ENCODE results near the gene MAST2. TPM values are rescaled to one million over a fixed set of nuclear protein-coding genes. Genes with fewer than 3 reads are reported as not detected.

The MAST2 gene
- total and polyA plus RNA-seq, 4 donors, result 28.3 to 75.0 (median 46.1) TPM

- H3K4me1 ChIP-seq (ENCODE audit: control insufficient read depth, insufficient read depth, low read length), result no peaks in the 10 kb centered on the region
- DNase-seq (ENCODE audit: low read depth in 4 of 6, low spot score in 6 of 6), result no peak
- H3K4me3 ChIP-seq (ENCODE audit: low read depth, low read length), result no peak overlapping the region
- no peaks in the 10 kb centered on the region for H3K9me3 ChIP-seq (ENCODE audit: control insufficient read depth, insufficient read depth, low read length)
- WGBS (ENCODE audit: insufficient coverage), result 92% methylated on average over 4 of the region's 5 CpGs
- no peak overlapping the region for H3K27ac ChIP-seq (ENCODE audit: low read depth, low read length)
- H3K36me3 ChIP-seq (ENCODE audit: control insufficient read depth, insufficient read depth, low read length), result no peaks in the 10 kb centered on the region
- no peaks in the 10 kb centered on the region for H3K27me3 ChIP-seq (ENCODE audit: control insufficient read depth, insufficient read depth, low read length)
Observed at GRCh38 chr1:45979778-45980176, 176.4 kb downstream of the MAST2 start.

GRCh38 chr1:45982359-45982758 is 178.9 kb downstream of the MAST2 start:
- no CpG with 5 or more reads among the region's 2 CpGs for WGBS (ENCODE audit: insufficient coverage)
- H3K9me3 ChIP-seq (ENCODE audit: control insufficient read depth, insufficient read depth, low read length), result no peaks in the 10 kb centered on the region
- no peaks in the 10 kb centered on the region for H3K4me1 ChIP-seq (ENCODE audit: control insufficient read depth, insufficient read depth, low read length)
- H3K27ac ChIP-seq (ENCODE audit: low read depth, low read length), result no peak overlapping the region
- no peak overlapping the region for H3K4me3 ChIP-seq (ENCODE audit: low read depth, low read length)
- DNase-seq (ENCODE audit: low read depth in 4 of 6, low spot score in 6 of 6), result no peak
- H3K36me3 ChIP-seq (ENCODE audit: control insufficient read depth, insufficient read depth, low read length), result no peaks in the 10 kb centered on the region
- no peaks in the 10 kb centered on the region for H3K27me3 ChIP-seq (ENCODE audit: control insufficient read depth, insufficient read depth, low read length)

DNA sequence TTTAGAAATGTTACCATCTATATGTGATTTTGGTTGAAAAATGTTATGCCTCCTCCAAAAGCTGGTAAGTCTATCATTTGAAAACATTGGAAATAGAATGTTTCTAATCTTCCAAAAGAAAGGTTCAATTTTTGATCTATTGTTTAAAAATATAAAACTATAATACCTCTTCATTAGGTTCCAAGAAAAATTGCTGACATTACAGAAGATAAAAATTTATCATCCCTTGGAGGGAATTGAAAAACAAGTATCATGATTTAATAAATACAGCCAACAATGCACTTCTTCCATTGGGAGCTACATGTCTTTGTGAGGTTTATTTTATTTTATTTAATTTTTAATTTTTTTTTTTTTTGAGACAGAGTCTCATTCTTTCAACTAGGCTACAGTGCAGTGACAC is 180.6 kb downstream of the MAST2 start:
- no peak overlapping the region for H3K4me3 ChIP-seq (ENCODE audit: low read depth, low read length)
- H3K27me3 ChIP-seq (ENCODE audit: control insufficient read depth, insufficient read depth, low read length), result no peaks in the 10 kb centered on the region
- DNase-seq (ENCODE audit: low read depth in 4 of 6, low spot score in 6 of 6), result no peak
- H3K27ac ChIP-seq (ENCODE audit: low read depth, low read length), result no peak overlapping the region
- H3K36me3 ChIP-seq (ENCODE audit: control insufficient read depth, insufficient read depth, low read length), result no peaks in the 10 kb centered on the region
- H3K9me3 ChIP-seq (ENCODE audit: control insufficient read depth, insufficient read depth, low read length), result no peaks in the 10 kb centered on the region
- no peaks in the 10 kb centered on the region for H3K4me1 ChIP-seq (ENCODE audit: control insufficient read depth, insufficient read depth, low read length)

- Histone ChIP-seq H3K36me3 (ENCODE audit: control insufficient read depth, insufficient read depth, low read length) (no peaks in the 10 kb centered on the region), H3K27ac (ENCODE audit: low read depth, low read length) (no peak overlapping the region), H3K9me3 (ENCODE audit: control insufficient read depth, insufficient read depth, low read length) (no peaks in the 10 kb centered on the region), H3K4me1 (ENCODE audit: control insufficient read depth, insufficient read depth, low read length) (no peaks in the 10 kb centered on the region), H3K27me3 (ENCODE audit: control insufficient read depth, insufficient read depth, low read length) (no peaks in the 10 kb centered on the region), H3K4me3 (ENCODE audit: low read depth, low read length) (no peak overlapping the region)
- WGBS (ENCODE audit: insufficient coverage), result 86% methylated on average over 2 of the region's 4 CpGs
- DNase-seq (ENCODE audit: low read depth in 4 of 6, low spot score in 6 of 6), result no peak
Observed at GRCh38 chr1:45987204-45987603, 183.8 kb downstream of the MAST2 start.

DNA sequence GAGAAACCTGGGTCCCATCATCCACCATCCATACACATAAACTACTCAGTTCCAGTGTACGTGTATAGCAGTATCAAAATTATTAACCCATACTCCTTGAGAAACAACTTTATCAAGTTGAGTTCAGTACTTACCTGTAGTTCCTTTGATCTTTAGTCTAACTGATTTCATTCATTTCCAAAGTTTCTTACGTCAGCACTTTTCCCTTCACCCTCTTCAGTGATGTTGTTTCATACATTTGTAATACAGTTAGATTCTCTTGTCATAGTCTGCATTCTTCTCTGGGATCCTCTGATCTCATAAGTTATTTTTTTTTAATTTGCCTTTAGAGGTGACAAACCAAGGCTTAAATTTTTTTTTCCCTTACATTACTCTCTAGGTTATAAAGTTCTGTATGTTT is 185.8 kb downstream of the MAST2 start:
- no peak for DNase-seq (ENCODE audit: low read depth in 4 of 6, low spot score in 6 of 6)
- no peak overlapping the region for H3K27ac ChIP-seq (ENCODE audit: low read depth, low read length)
- no peaks in the 10 kb centered on the region for H3K36me3 ChIP-seq (ENCODE audit: control insufficient read depth, insufficient read depth, low read length)
- no peaks in the 10 kb centered on the region for H3K4me1 ChIP-seq (ENCODE audit: control insufficient read depth, insufficient read depth, low read length)
- no peaks in the 10 kb centered on the region for H3K9me3 ChIP-seq (ENCODE audit: control insufficient read depth, insufficient read depth, low read length)
- H3K27me3 ChIP-seq (ENCODE audit: control insufficient read depth, insufficient read depth, low read length), result no peaks in the 10 kb centered on the region
- no peak overlapping the region for H3K4me3 ChIP-seq (ENCODE audit: low read depth, low read length)
- WGBS (ENCODE audit: insufficient coverage), result no CpG with 5 or more reads among the region's 2 CpGs

- H3K36me3 ChIP-seq (ENCODE audit: control insufficient read depth, insufficient read depth, low read length), result no peaks in the 10 kb centered on the region
- no peaks in the 10 kb centered on the region for H3K9me3 ChIP-seq (ENCODE audit: control insufficient read depth, insufficient read depth, low read length)
- no peaks in the 10 kb centered on the region for H3K4me1 ChIP-seq (ENCODE audit: control insufficient read depth, insufficient read depth, low read length)
- H3K27ac ChIP-seq (ENCODE audit: low read depth, low read length), result no peak overlapping the region
- WGBS (ENCODE audit: insufficient coverage), result 97% methylated on average over 4 of the region's 6 CpGs
- H3K27me3 ChIP-seq (ENCODE audit: control insufficient read depth, insufficient read depth, low read length), result no peaks in the 10 kb centered on the region
- H3K4me3 ChIP-seq (ENCODE audit: low read depth, low read length), result no peak overlapping the region
- DNase-seq (ENCODE audit: low read depth in 4 of 6, low spot score in 6 of 6), result no peak
Observed at GRCh38 chr1:45994423-45994822, 191.0 kb downstream of the MAST2 start.

DNA sequence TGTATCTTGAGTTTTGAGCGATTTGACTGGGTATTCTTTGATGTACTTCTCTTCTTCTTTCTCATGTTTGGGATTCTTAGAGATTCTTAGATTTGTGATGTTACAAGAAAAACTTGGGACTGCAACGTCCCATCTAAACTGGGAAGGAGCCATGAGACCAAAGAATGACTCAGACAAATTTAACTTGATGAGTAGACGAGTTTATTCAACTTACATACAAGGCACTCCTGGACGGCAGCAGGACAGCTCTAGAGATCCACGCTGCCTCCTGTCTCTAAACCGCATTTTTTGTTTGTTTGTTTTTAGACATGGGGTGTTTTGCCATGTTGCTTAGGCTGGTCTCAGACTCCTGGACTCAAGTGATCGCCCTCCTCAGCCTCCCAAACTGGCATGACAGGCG is 191.9 kb downstream of the MAST2 start:
- Histone ChIP-seq H3K4me1 (ENCODE audit: control insufficient read depth, insufficient read depth, low read length) (no peaks in the 10 kb centered on the region), H3K9me3 (ENCODE audit: control insufficient read depth, insufficient read depth, low read length) (no peaks in the 10 kb centered on the region), H3K36me3 (ENCODE audit: control insufficient read depth, insufficient read depth, low read length) (no peaks in the 10 kb centered on the region), H3K4me3 (ENCODE audit: low read depth, low read length) (no peak overlapping the region), H3K27me3 (ENCODE audit: control insufficient read depth, insufficient read depth, low read length) (no peaks in the 10 kb centered on the region), H3K27ac (ENCODE audit: low read depth, low read length) (no peak overlapping the region)
- DNase-seq (ENCODE audit: low read depth in 4 of 6, low spot score in 6 of 6), result no peak
- WGBS (ENCODE audit: insufficient coverage), result 100% methylated on average over 1 of the region's 8 CpGs

- no peaks in the 10 kb centered on the region for H3K9me3 ChIP-seq (ENCODE audit: control insufficient read depth, insufficient read depth, low read length)
- DNase-seq (ENCODE audit: low read depth in 4 of 6, low spot score in 6 of 6), result peak in 3 of 6 donors; percentile 9 to 45 (median 25)
- no peaks in the 10 kb centered on the region for H3K27me3 ChIP-seq (ENCODE audit: control insufficient read depth, insufficient read depth, low read length)
- no peak overlapping the region for H3K4me3 ChIP-seq (ENCODE audit: low read depth, low read length)
- H3K4me1 ChIP-seq (ENCODE audit: control insufficient read depth, insufficient read depth, low read length), result no peaks in the 10 kb centered on the region
- WGBS (ENCODE audit: insufficient coverage), result 20% methylated on average over 1 of the region's 3 CpGs
- peak overlapping the region; percentile 33 for H3K27ac ChIP-seq (ENCODE audit: low read depth, low read length)
- no peaks in the 10 kb centered on the region for H3K36me3 ChIP-seq (ENCODE audit: control insufficient read depth, insufficient read depth, low read length)
Observed at GRCh38 chr1:45998020-45998617, 194.7 kb downstream of the MAST2 start.

GRCh38 chr1:45999507-45999906 is 196.1 kb downstream of the MAST2 start:
- no peaks in the 10 kb centered on the region for H3K27me3 ChIP-seq (ENCODE audit: control insufficient read depth, insufficient read depth, low read length)
- DNase-seq (ENCODE audit: low read depth in 4 of 6, low spot score in 6 of 6), result no peak
- WGBS (ENCODE audit: insufficient coverage), result no CpG with 5 or more reads among the region's 2 CpGs
- H3K4me1 ChIP-seq (ENCODE audit: control insufficient read depth, insufficient read depth, low read length), result no peaks in the 10 kb centered on the region
- no peaks in the 10 kb centered on the region for H3K9me3 ChIP-seq (ENCODE audit: control insufficient read depth, insufficient read depth, low read length)
- H3K36me3 ChIP-seq (ENCODE audit: control insufficient read depth, insufficient read depth, low read length), result peaks cover 2% of the 10 kb centered on the region
- H3K4me3 ChIP-seq (ENCODE audit: low read depth, low read length), result no peak overlapping the region
- H3K27ac ChIP-seq (ENCODE audit: low read depth, low read length), result no peak overlapping the region

DNA sequence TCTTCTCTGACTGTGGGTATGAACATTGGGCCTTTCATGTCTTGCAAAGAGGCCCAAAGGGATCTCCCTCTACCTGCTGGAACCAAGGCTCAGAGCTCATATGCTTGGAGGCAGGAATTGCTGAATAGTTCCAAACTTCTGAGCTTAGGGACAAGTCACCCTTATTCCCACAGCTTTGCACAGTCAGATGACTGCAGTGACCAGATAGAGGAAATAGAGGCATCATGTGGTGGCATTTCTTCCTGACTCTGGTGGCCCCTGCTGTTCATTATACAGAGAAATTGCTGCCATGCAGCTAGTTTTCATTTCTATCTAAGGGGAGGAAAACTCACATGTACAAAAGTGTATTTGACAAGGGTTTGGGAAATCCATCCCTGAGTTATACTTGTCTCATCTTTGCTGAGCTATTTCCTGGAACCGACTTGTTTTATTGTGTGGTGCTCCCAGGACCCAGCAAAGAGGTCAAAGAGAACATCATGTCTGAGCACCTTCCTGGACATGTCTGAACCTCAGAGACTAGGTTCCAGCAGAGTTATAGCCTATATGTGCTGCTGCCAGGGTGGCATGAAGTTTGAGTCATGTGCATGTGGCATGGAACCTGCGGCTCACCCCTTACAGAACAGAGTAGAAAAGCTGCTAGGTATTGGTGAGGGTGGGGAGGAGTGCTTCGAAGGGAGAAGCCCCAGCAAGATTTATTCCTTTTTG is 197.8 kb downstream of the MAST2 start:
- H3K4me3 ChIP-seq (ENCODE audit: low read depth, low read length), result no peak overlapping the region
- 100% methylated on average over 1 of the region's 3 CpGs for WGBS (ENCODE audit: insufficient coverage)
- no peaks in the 10 kb centered on the region for H3K9me3 ChIP-seq (ENCODE audit: control insufficient read depth, insufficient read depth, low read length)
- no peaks in the 10 kb centered on the region for H3K4me1 ChIP-seq (ENCODE audit: control insufficient read depth, insufficient read depth, low read length)
- no peaks in the 10 kb centered on the region for H3K27me3 ChIP-seq (ENCODE audit: control insufficient read depth, insufficient read depth, low read length)
- no peak for DNase-seq (ENCODE audit: low read depth in 4 of 6, low spot score in 6 of 6)
- peaks cover 5% of the 10 kb centered on the region for H3K36me3 ChIP-seq (ENCODE audit: control insufficient read depth, insufficient read depth, low read length)
- no peak overlapping the region for H3K27ac ChIP-seq (ENCODE audit: low read depth, low read length)

Measured in spinal cord (tissue), 10 donors.